ENCODE measurements around the gene ZBTB38.

DNA sequence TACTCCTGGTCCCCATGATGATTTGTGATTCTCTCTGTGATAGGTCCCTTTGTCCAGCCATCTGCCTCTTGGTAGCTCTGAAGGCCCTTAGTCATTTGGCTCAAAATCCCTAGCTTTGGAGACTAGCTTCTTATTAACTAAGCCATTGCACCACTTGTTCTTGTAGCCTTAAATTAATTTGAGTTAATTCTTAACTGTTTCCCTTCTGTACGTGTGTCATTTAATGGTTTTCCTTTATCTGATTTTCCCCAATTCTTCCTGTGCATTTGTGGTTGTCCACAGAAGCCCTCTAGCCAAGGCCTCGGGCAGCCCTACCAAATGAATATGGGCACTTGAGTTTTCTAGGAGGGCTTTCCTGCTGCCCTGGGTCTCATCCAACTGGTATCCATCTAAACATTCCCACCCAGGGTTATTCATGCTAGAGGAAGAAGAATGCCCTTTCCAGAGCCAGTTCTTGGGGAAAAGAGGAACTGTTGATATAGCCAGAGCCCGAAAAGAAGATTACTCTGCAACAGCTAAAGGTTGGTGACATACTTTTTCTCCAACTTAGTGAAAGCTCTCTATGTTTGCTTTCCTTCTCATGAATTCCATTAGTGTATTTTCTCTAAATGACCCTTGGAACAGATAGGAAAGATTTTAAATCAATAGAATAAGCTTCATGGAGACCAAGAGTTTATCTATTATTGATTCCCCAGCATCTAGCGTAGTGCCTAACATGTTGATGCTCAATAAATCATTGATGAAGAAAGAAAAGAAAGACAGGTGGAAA lies 44.2 kb upstream of the ZBTB38 start:
- TF ChIP-seq EZH2phosphoT487 (IDR thresholded peaks at IDR 0.05; ENCODE audit: borderline replicate concordance, low read length) (no peak), EZH2 (IDR thresholded peaks at IDR 0.05; ENCODE audit: low read length, unreplicated experiment) (no peak)
- TF ChIP-seq, protein P1, sequence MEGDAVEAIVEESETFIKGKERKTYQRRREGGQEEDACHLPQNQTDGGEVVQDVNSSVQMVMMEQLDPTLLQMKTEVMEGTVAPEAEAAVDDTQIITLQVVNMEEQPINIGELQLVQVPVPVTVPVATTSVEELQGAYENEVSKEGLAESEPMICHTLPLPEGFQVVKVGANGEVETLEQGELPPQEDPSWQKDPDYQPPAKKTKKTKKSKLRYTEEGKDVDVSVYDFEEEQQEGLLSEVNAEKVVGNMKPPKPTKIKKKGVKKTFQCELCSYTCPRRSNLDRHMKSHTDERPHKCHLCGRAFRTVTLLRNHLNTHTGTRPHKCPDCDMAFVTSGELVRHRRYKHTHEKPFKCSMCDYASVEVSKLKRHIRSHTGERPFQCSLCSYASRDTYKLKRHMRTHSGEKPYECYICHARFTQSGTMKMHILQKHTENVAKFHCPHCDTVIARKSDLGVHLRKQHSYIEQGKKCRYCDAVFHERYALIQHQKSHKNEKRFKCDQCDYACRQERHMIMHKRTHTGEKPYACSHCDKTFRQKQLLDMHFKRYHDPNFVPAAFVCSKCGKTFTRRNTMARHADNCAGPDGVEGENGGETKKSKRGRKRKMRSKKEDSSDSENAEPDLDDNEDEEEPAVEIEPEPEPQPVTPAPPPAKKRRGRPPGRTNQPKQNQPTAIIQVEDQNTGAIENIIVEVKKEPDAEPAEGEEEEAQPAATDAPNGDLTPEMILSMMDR (conservative IDR thresholded peaks at IDR 0.05; ENCODE audit: low read depth, low read length): no peak
